Type B pancreatic cell (in vitro differentiated cells): ENCODE measurements around the gene NOTCH3. TPM values are rescaled to one million over a fixed set of nuclear protein-coding genes. Genes with fewer than 3 reads are reported as not detected.

ENCODE experiments used
- DNase-seq: peaks from one replicate; pipeline ENCODE4 v3.0.0; 2021; ENCODE audit warnings: mixed read lengths; ENCODE audit not compliant: unreplicated experiment; ENCODE audit errors: extremely low spot score
- H3K27ac Mint-ChIP-seq: 2 replicates; pipeline ENCODE4 v1.8.0; 2021; ENCODE audit warnings: mild to moderate bottlenecking, mixed read lengths
- H3K27me3 Mint-ChIP-seq: 2 replicates; pipeline ENCODE4 v1.8.0; 2021; ENCODE audit warnings: mixed read lengths
- H3K36me3 Mint-ChIP-seq: 2 replicates; pipeline ENCODE4 v1.8.0; 2021; ENCODE audit warnings: mixed read lengths
- H3K4me1 Mint-ChIP-seq: one replicate; pipeline ENCODE4 v1.8.0; 2021; ENCODE audit warnings: mixed read lengths; ENCODE audit not compliant: unreplicated experiment
- H3K4me3 Mint-ChIP-seq: 2 replicates; pipeline ENCODE4 v1.8.0; 2021; ENCODE audit warnings: mild to moderate bottlenecking, mixed read lengths
- H3K9me3 Mint-ChIP-seq: 2 replicates; pipeline ENCODE4 v1.8.0; 2021; ENCODE audit warnings: mixed read lengths
- total RNA-seq: library from RNA; stranded (reverse); gene quantifications from 2 replicates; pipeline ENCODE4 v1.2.1, GENCODE V29; 2021; ENCODE audit warnings: low replicate concordance
- TF ChIP-seq, protein P1 (sequence below): fragments of 200-600 bp; sonication (generic); conservative IDR thresholded peaks from 2 replicates; pipeline ENCODE4 v1.5.0; 2021; ENCODE audit warnings: antibody characterized with exemption, mild to moderate bottlenecking

The NOTCH3 gene
- total RNA-seq, 1 donor from 2014 or later, result 119 TPM

DNA sequence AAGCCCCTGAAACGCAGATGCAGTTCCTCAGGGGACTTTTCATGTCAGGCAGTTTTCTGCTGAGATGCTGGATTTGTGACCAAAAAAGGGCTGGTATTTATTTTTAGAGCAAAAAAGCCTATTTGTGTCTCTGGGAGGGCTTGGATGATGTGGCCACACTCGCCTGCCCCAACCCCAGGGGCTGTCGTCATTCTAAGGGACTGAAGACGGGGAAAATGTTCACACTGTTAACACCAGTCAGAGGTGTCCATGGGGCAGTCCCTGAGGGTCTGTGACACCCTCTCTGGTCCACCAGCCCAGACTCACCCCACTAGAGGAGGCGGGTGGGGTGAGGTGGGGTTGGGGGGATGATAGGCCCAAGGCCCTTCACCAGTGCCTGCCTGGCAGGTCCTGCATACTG, 47.3 kb upstream of the NOTCH3 start:
- TF ChIP-seq, protein P1, sequence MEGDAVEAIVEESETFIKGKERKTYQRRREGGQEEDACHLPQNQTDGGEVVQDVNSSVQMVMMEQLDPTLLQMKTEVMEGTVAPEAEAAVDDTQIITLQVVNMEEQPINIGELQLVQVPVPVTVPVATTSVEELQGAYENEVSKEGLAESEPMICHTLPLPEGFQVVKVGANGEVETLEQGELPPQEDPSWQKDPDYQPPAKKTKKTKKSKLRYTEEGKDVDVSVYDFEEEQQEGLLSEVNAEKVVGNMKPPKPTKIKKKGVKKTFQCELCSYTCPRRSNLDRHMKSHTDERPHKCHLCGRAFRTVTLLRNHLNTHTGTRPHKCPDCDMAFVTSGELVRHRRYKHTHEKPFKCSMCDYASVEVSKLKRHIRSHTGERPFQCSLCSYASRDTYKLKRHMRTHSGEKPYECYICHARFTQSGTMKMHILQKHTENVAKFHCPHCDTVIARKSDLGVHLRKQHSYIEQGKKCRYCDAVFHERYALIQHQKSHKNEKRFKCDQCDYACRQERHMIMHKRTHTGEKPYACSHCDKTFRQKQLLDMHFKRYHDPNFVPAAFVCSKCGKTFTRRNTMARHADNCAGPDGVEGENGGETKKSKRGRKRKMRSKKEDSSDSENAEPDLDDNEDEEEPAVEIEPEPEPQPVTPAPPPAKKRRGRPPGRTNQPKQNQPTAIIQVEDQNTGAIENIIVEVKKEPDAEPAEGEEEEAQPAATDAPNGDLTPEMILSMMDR, result no peak
- H3K9me3 Mint-ChIP-seq, result no peaks in the 10 kb centered on the region
- no peak for DNase-seq
- H3K36me3 Mint-ChIP-seq, result peaks cover 15% of the 10 kb centered on the region
- H3K27me3 Mint-ChIP-seq, result no peaks in the 10 kb centered on the region
- peaks cover 9% of the 10 kb centered on the region for H3K4me1 Mint-ChIP-seq
- no peak overlapping the region for H3K4me3 Mint-ChIP-seq
- no peak overlapping the region for H3K27ac Mint-ChIP-seq

DNA sequence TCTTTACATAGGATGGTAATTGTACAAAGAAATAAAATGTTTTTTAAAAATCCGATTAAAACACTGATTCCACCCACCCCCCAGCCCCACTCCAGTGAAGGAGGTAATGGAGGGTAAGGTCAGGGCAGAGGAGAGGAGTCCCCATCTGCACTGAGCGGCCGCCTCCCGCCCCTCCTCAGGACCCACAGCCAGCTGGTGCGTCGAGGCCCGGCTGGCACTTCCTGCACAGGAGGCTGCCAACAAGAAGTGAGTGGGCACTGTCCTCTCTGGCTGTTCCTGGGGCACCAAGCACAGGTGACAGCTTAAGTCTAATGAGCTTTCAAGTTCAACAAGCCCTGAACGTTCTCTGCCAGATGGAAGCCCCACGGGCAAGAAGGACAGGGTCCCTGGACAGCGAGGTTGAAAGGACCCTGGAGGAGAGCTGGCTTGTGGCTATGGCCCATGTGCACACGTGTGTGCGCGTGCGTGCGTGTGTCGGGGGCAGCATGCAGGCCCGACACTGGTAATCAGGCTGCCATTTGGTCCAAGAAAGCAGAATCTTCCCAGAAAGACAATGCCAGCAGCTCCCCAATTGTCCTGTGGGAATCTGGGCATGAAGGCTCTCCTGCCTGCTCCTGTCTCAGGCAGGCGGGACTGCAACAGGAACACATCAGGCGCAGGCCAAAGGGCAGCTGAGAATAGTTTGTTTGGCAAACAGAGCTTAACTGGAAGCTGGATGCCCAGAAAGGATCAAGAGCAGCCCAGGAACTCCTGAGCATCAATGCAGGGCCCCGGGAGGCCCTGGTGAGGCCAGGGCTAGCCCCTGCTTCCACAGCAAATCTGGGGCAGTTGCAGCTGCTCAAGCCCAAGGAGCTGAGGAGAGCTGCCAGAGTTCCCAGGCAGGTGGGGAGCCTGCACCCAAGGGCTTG, 46.6 kb upstream of the NOTCH3 start:
- H3K4me1 Mint-ChIP-seq, result peaks cover 6% of the 10 kb centered on the region
- H3K9me3 Mint-ChIP-seq, result no peaks in the 10 kb centered on the region
- TF ChIP-seq, protein P1, result no peak
- DNase-seq, result no peak
- no peaks in the 10 kb centered on the region for H3K27me3 Mint-ChIP-seq
- peaks cover 15% of the 10 kb centered on the region for H3K36me3 Mint-ChIP-seq
- H3K27ac Mint-ChIP-seq, result no peak overlapping the region
- H3K4me3 Mint-ChIP-seq, result no peak overlapping the region

DNA sequence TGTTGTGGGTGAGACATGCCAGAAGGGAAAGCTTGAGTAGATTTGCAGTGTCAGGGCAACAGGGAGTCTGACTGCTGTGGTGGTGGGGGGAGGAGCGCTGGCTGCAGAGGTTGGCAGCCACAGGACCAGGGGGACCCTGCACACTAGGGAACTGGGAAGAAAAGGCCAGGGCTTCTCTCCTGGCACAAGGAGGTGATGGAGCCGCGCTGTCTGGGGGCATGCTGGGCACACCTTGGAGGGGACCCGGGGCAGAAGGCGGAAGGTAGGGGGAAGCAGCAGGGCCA, 45.3 kb upstream of the NOTCH3 start:
- no peak for DNase-seq
- Mint-ChIP-seq H3K9me3 (no peaks in the 10 kb centered on the region), H3K27ac (peak overlapping the region; percentile 59), H3K4me1 (no peaks in the 10 kb centered on the region), H3K4me3 (no peak overlapping the region), H3K36me3 (peaks cover 12% of the 10 kb centered on the region), H3K27me3 (no peaks in the 10 kb centered on the region)
- TF ChIP-seq, protein P1, result no peak

DNA sequence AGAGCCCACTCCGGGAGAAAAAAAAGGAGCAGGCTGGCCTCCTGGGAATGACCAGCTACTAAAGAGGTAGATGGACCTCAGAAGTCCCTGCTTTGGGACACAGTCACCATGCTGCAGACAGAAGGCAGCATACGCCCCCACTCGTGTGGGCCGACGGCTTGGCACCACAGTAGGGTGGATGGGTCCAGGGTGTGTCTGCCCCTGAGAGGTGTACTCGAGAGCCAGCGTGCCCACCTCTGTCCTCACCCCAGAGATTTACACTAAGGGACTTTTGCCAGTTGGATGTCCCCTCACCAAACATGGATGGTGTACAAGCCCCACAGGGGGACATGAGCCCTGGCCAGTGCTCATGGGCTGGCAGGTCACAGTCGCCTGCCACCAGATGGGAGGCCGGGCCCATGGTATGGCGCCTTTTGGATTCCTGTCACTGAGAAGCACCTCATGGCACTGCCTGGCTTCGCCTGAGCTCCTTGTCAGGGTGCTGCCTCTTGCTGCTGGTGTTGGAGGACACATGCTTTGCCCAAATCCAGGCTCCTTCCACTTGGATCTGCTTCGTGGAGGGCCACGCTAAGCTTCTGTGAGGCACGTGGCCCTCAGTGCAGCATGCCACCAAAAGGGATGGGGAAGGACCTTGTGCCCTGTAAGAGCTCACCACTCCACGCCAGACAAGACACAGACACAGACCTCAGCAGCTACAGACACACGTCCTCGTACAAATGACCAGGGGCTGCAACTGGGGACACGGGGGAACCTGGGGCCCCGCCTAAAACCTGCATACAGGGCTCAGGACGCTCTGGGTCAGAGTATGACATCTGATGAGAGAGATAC, 44.8 kb upstream of the NOTCH3 start:
- TF ChIP-seq, protein P1, result no peak
- Mint-ChIP-seq H3K27me3 (no peaks in the 10 kb centered on the region), H3K4me3 (no peak overlapping the region), H3K36me3 (peaks cover 12% of the 10 kb centered on the region), H3K27ac (peak overlapping the region; percentile 59), H3K9me3 (no peaks in the 10 kb centered on the region), H3K4me1 (no peaks in the 10 kb centered on the region)
- DNase-seq, result no peak

DNA sequence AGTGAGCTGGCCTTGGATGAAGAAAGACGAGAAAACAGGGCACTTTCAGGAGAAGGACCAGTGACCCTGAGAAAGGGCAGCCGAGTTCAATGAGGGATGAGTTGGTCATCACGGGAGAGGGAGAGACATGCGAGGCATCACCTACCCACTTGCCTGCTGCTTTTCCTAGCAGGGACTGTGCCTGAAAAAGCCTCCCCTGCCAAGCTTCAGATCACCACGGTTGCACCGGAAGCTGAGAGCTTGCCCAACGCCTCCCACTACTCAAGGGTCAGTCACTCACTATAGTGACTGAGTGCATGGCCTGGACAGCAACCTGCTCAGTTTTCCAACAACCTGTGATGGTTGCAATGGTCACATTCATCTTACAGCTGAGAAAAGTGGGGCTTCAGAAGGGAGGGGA, 44.0 kb upstream of the NOTCH3 start:
- no peaks in the 10 kb centered on the region for H3K9me3 Mint-ChIP-seq
- no peak for DNase-seq
- H3K27me3 Mint-ChIP-seq, result no peaks in the 10 kb centered on the region
- H3K4me1 Mint-ChIP-seq, result no peaks in the 10 kb centered on the region
- H3K27ac Mint-ChIP-seq, result peak overlapping the region; percentile 31
- TF ChIP-seq, protein P1, result no peak
- no peak overlapping the region for H3K4me3 Mint-ChIP-seq
- H3K36me3 Mint-ChIP-seq, result peaks cover 12% of the 10 kb centered on the region
